ENCODE data around the gene SPOPL. TPM values are rescaled to one million over a fixed set of nuclear protein-coding genes. Genes with fewer than 3 reads are reported as not detected.

SPOPL gene
- total and polyA plus RNA-seq, 7 experiments from 2014 or later: 0.44 to 25.7 (median 12.2) TPM

DNA sequence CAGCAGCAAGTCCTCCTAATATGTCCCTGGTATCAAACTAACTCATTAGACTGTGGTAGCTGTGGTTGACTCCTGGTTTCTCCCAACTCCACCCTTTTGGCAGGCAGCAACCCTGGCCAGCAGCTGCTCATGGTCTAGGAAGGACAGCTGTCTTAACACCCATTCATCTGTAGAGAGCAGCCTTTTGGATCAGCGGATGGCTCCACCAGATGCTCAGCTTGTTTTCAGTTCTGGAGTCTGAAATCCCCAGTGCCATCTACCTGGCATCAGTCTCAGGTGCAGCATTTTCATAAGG, 100.5 kb downstream of the SPOPL start:
- Histone ChIP-seq H3K27ac (ENCODE audit: low read depth, low read length) (no peak overlapping the region), H3K4me3 (ENCODE audit: low read length) (no peak overlapping the region), H3K4me1 (ENCODE audit: control insufficient read depth in 2 of 2, insufficient read depth in 2 of 2, low read length in 2 of 2) (no peaks in the 10 kb centered on the region), H3K27me3 (ENCODE audit: control insufficient read depth in 2 of 2, insufficient read depth in 2 of 2, low read length in 2 of 2) (no peaks in the 10 kb centered on the region), H3K36me3 (ENCODE audit: control insufficient read depth in 2 of 3, insufficient read depth in 3 of 3, low read length in 3 of 3) (no peaks in the 10 kb centered on the region), H3K9me3 (ENCODE audit: control insufficient read depth in 2 of 3, low read length in 3 of 3) (no peaks in the 10 kb centered on the region)
- intact Hi-C loops (cut with micrococcal nuclease): no loop called here
- no peak overlapping the region for H3K4me3 Mint-ChIP-seq
- H3K9me3 Mint-ChIP-seq: peaks cover 0 to 2% (median 0%) of the 10 kb centered on the region in 11 donors
- peaks cover 0 to 6% (median 0%) of the 10 kb centered on the region in 5 donors for H3K36me3 Mint-ChIP-seq
- CTCF ChIA-PET: no interaction called here
- H3K27me3 Mint-ChIP-seq: no peaks in the 10 kb centered on the region
- H3K4me1 Mint-ChIP-seq: no peaks in the 10 kb centered on the region
- ATAC-seq (no peak), DNase-seq (no peak)
- no peak overlapping the region for H3K27ac Mint-ChIP-seq
- POLR2A ChIA-PET: no interaction called here

- H3K27ac Mint-ChIP-seq: no peak overlapping the region
- ChIA-PET CTCF (no interaction called here), POLR2A (no interaction called here)
- no peaks in the 10 kb centered on the region for H3K9me3 ChIP-seq (ENCODE audit: control insufficient read depth in 2 of 3, low read length in 3 of 3)
- H3K4me3 ChIP-seq (ENCODE audit: low read length): no peak overlapping the region
- ATAC-seq: no peak
- no peaks in the 10 kb centered on the region for H3K4me1 ChIP-seq (ENCODE audit: control insufficient read depth in 2 of 2, insufficient read depth in 2 of 2, low read length in 2 of 2)
- intact Hi-C loops (cut with micrococcal nuclease): no loop called here
- peaks cover 0 to 3% (median 0%) of the 10 kb centered on the region in 5 donors for H3K36me3 Mint-ChIP-seq
- peaks cover 0 to 2% (median 0%) of the 10 kb centered on the region in 11 donors for H3K9me3 Mint-ChIP-seq
- DNase-seq: no peak
- no peaks in the 10 kb centered on the region for H3K27me3 Mint-ChIP-seq
- no peak overlapping the region for H3K27ac ChIP-seq (ENCODE audit: low read depth, low read length)
- no peaks in the 10 kb centered on the region for H3K27me3 ChIP-seq (ENCODE audit: control insufficient read depth in 2 of 2, insufficient read depth in 2 of 2, low read length in 2 of 2)
- H3K36me3 ChIP-seq (ENCODE audit: control insufficient read depth in 2 of 3, insufficient read depth in 3 of 3, low read length in 3 of 3): no peaks in the 10 kb centered on the region
- H3K4me1 Mint-ChIP-seq: no peaks in the 10 kb centered on the region
- no peak overlapping the region for H3K4me3 Mint-ChIP-seq
Observed at GRCh38 chr2:138607746-138608145, 106.2 kb downstream of the SPOPL start.

DNA sequence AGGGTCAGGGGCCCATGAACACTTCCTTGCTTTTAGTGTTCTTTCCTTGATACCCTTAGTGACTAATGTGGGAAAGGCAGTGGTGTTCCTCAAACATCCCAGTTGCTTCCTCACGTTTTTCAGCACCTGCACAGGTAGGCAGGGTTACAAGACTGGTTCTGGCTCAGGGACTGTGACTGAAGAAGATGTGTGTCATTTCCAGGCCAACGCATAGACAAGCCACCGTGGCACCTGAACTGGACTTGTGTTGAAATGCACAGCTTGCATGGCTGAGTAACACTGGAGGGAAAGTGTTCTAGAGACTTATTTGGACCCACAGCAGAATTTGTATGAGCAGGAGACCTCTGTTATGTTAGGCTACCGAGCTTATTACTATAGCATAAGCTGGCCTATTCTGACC, 107.9 kb downstream of the SPOPL start:
- CTCF ChIA-PET: no interaction called here
- POLR2A ChIA-PET: no interaction called here
- no peaks in the 10 kb centered on the region for H3K4me1 ChIP-seq (ENCODE audit: control insufficient read depth in 2 of 2, insufficient read depth in 2 of 2, low read length in 2 of 2)
- H3K4me3 ChIP-seq (ENCODE audit: low read length): no peak overlapping the region
- no peak overlapping the region for H3K27ac Mint-ChIP-seq
- H3K4me3 Mint-ChIP-seq: no peak overlapping the region
- intact Hi-C loops (cut with micrococcal nuclease): no loop called here
- ATAC-seq (no peak), DNase-seq (no peak)
- no peaks in the 10 kb centered on the region for H3K9me3 ChIP-seq (ENCODE audit: control insufficient read depth in 2 of 3, low read length in 3 of 3)
- peaks cover 0 to 2% (median 0%) of the 10 kb centered on the region in 11 donors for H3K9me3 Mint-ChIP-seq
- no peaks in the 10 kb centered on the region for H3K27me3 ChIP-seq (ENCODE audit: control insufficient read depth in 2 of 2, insufficient read depth in 2 of 2, low read length in 2 of 2)
- H3K36me3 Mint-ChIP-seq: no peaks in the 10 kb centered on the region
- H3K27ac ChIP-seq (ENCODE audit: low read depth, low read length): no peak overlapping the region
- no peaks in the 10 kb centered on the region for H3K4me1 Mint-ChIP-seq
- H3K36me3 ChIP-seq (ENCODE audit: control insufficient read depth in 2 of 3, insufficient read depth in 3 of 3, low read length in 3 of 3): no peaks in the 10 kb centered on the region
- peaks cover 0 to 5% (median 0%) of the 10 kb centered on the region in 5 donors for H3K27me3 Mint-ChIP-seq

GRCh38 chr2:138610201-138610953, 108.8 kb downstream of the SPOPL start:
- DNase-seq (no peak), ATAC-seq (no peak)
- Histone ChIP-seq H3K27ac (ENCODE audit: low read depth, low read length) (no peak overlapping the region), H3K4me1 (ENCODE audit: control insufficient read depth in 2 of 2, insufficient read depth in 2 of 2, low read length in 2 of 2) (no peaks in the 10 kb centered on the region), H3K4me3 (ENCODE audit: low read length) (no peak overlapping the region), H3K27me3 (ENCODE audit: control insufficient read depth in 2 of 2, insufficient read depth in 2 of 2, low read length in 2 of 2) (no peaks in the 10 kb centered on the region), H3K36me3 (ENCODE audit: control insufficient read depth in 2 of 3, insufficient read depth in 3 of 3, low read length in 3 of 3) (no peaks in the 10 kb centered on the region), H3K9me3 (ENCODE audit: control insufficient read depth in 2 of 3, low read length in 3 of 3) (no peaks in the 10 kb centered on the region)
- Mint-ChIP-seq H3K4me3 (no peak overlapping the region), H3K27ac (no peak overlapping the region), H3K36me3 (no peaks in the 10 kb centered on the region), H3K27me3 (peaks cover 0 to 9% (median 0%) of the 10 kb centered on the region in 5 donors), H3K4me1 (no peaks in the 10 kb centered on the region), H3K9me3 (peaks cover 0 to 5% (median 0%) of the 10 kb centered on the region in 11 donors)
- CTCF ChIA-PET: no interaction called here
- intact Hi-C loops (cut with micrococcal nuclease): no loop called here
- POLR2A ChIA-PET: no interaction called here

GRCh38 chr2:138615257-138615656, 113.7 kb downstream of the SPOPL start:
- Mint-ChIP-seq H3K4me1 (no peaks in the 10 kb centered on the region), H3K9me3 (peaks cover 0 to 5% (median 0%) of the 10 kb centered on the region in 11 donors), H3K27ac (no peak overlapping the region), H3K4me3 (no peak overlapping the region), H3K27me3 (peaks cover 0 to 21% (median 16%) of the 10 kb centered on the region in 5 donors), H3K36me3 (no peaks in the 10 kb centered on the region)
- POLR2A ChIA-PET: no interaction called here
- Histone ChIP-seq H3K27me3 (ENCODE audit: control insufficient read depth in 2 of 2, insufficient read depth in 2 of 2, low read length in 2 of 2) (no peaks in the 10 kb centered on the region), H3K4me3 (ENCODE audit: low read length) (no peak overlapping the region), H3K4me1 (ENCODE audit: control insufficient read depth in 2 of 2, insufficient read depth in 2 of 2, low read length in 2 of 2) (no peaks in the 10 kb centered on the region), H3K9me3 (ENCODE audit: control insufficient read depth in 2 of 3, low read length in 3 of 3) (no peaks in the 10 kb centered on the region), H3K27ac (ENCODE audit: low read depth, low read length) (no peak overlapping the region), H3K36me3 (ENCODE audit: control insufficient read depth in 2 of 3, insufficient read depth in 3 of 3, low read length in 3 of 3) (no peaks in the 10 kb centered on the region)
- intact Hi-C loops (cut with micrococcal nuclease): no loop called here
- DNase-seq (no peak), ATAC-seq (no peak)
- CTCF ChIA-PET: no interaction called here

DNA sequence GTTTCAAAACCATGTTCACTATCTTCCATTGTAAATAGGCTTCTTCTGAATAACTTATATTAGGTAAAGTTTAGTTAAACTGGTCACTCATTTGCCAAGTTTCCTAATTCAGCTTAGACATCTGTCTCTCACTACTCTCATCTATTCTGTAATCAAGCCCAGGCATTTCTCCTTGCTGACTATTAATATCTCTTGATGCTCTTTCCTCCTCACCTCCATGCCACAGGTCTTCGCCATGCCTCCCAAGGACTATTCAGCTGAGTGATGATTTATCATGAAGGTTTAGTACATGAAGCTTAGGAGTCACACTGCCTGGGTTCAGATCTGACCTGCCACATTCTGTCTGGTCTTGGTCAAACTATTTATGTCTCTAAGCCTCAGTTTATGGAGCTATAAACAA, 115.5 kb downstream of the SPOPL start:
- no peaks in the 10 kb centered on the region for H3K9me3 ChIP-seq (ENCODE audit: control insufficient read depth in 2 of 3, low read length in 3 of 3)
- H3K9me3 Mint-ChIP-seq: peaks cover 0 to 5% (median 0%) of the 10 kb centered on the region in 11 donors
- no peaks in the 10 kb centered on the region for H3K36me3 Mint-ChIP-seq
- H3K27ac Mint-ChIP-seq: no peak overlapping the region
- H3K27ac ChIP-seq (ENCODE audit: low read depth, low read length): no peak overlapping the region
- H3K4me3 Mint-ChIP-seq: no peak overlapping the region
- H3K4me3 ChIP-seq (ENCODE audit: low read length): no peak overlapping the region
- no peak for ATAC-seq
- no peaks in the 10 kb centered on the region for H3K27me3 ChIP-seq (ENCODE audit: control insufficient read depth in 2 of 2, insufficient read depth in 2 of 2, low read length in 2 of 2)
- ChIA-PET POLR2A (interaction anchor here (0.7 kb wide), 1 partner anchor 51 kb away, joined by 3 read pairs; no protein-coding TSS in a partner anchor), CTCF (no interaction called here)
- DNase-seq: no peak
- no peaks in the 10 kb centered on the region for H3K4me1 ChIP-seq (ENCODE audit: control insufficient read depth in 2 of 2, insufficient read depth in 2 of 2, low read length in 2 of 2)
- intact Hi-C loops (cut with micrococcal nuclease): no loop called here
- H3K36me3 ChIP-seq (ENCODE audit: control insufficient read depth in 2 of 3, insufficient read depth in 3 of 3, low read length in 3 of 3): no peaks in the 10 kb centered on the region
- no peaks in the 10 kb centered on the region for H3K4me1 Mint-ChIP-seq
- H3K27me3 Mint-ChIP-seq: peaks cover 0 to 25% (median 21%) of the 10 kb centered on the region in 5 donors

GRCh38 chr2:138618971-138619370, 117.4 kb downstream of the SPOPL start:
- H3K9me3 Mint-ChIP-seq: peaks cover 0 to 4% (median 0%) of the 10 kb centered on the region in 11 donors
- DNase-seq (no peak), ATAC-seq (no peak)
- intact Hi-C loops (cut with micrococcal nuclease): no loop called here
- no peaks in the 10 kb centered on the region for H3K4me1 Mint-ChIP-seq
- H3K36me3 ChIP-seq (ENCODE audit: control insufficient read depth in 2 of 3, insufficient read depth in 3 of 3, low read length in 3 of 3): no peaks in the 10 kb centered on the region
- H3K27me3 Mint-ChIP-seq: peaks cover 0 to 25% (median 20%) of the 10 kb centered on the region in 5 donors
- H3K4me3 ChIP-seq (ENCODE audit: low read length): no peak overlapping the region
- no peaks in the 10 kb centered on the region for H3K27me3 ChIP-seq (ENCODE audit: control insufficient read depth in 2 of 2, insufficient read depth in 2 of 2, low read length in 2 of 2)
- no peaks in the 10 kb centered on the region for H3K9me3 ChIP-seq (ENCODE audit: control insufficient read depth in 2 of 3, low read length in 3 of 3)
- H3K4me1 ChIP-seq (ENCODE audit: control insufficient read depth in 2 of 2, insufficient read depth in 2 of 2, low read length in 2 of 2): no peaks in the 10 kb centered on the region
- CTCF ChIA-PET: no interaction called here
- H3K27ac ChIP-seq (ENCODE audit: low read depth, low read length): no peak overlapping the region
- H3K36me3 Mint-ChIP-seq: no peaks in the 10 kb centered on the region
- H3K27ac Mint-ChIP-seq: no peak overlapping the region
- H3K4me3 Mint-ChIP-seq: no peak overlapping the region
- POLR2A ChIA-PET: no interaction called here
